HG02623 (cell line): ENCODE data around the gene GNG2.
A peak's percentile ranks its signal among the peaks of the same experiment; 100 is the strongest.

ENCODE experiments used
- ATAC-seq: cut with Tn5 transposase; IDR thresholded peaks from one replicate; pipeline ENCODE4 v1.9.1; 2021; ENCODE audit warnings: moderate library complexity; ENCODE audit not compliant: unreplicated experiment

The GNG2 gene

DNA sequence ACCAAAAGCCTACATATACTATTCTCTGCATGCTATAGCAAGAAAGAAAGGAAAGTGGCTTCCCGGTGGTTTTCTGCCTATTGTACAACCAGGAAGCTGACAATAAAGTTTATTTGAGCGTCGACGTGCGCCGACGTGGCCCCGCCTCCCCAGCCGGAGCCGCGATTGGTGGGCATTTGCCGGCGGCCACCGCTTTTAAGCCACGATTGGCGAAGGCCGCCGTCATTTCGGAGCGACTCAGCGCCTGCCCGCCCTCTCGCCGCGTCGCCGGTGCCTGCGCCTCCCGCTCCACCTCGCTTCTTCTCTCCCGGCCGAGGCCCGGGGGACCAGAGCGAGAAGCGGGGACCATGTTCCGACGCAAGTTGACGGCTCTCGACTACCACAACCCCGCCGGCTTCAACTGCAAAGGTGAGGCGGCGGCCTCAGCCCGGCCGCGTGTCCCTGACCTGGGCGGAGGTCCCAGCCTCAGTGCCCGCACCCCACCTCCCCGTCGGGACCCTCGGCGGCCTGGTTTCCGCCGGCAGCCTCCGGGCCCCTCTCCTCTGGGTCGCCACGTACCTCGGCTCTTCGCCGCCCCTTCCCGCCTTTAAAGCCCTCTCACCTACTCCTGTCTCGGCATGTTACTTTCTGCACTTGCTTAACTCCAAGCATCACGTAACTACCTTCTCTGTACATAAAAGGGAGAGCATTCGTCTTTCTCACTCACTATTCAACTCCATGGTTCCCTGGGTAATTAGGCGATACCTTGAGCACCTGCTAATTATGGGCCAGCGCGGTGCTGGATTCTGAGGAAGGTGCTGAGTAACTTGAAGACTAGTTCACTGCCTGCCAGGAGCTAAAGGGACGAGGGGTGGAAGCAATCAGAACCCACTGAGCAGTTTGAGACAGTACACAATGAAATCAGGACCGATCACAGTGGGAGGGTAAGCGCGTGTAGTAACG, 129.2 kb downstream of the GNG2 start, which contains the start of gene RTRAF:
TSS of gene RTRAF (plus strand) at position 254 of the 942 bp plus-strand sequence. CDS start at position 348, 94 bp downstream.
- peak; percentile 95 for ATAC-seq

DNA sequence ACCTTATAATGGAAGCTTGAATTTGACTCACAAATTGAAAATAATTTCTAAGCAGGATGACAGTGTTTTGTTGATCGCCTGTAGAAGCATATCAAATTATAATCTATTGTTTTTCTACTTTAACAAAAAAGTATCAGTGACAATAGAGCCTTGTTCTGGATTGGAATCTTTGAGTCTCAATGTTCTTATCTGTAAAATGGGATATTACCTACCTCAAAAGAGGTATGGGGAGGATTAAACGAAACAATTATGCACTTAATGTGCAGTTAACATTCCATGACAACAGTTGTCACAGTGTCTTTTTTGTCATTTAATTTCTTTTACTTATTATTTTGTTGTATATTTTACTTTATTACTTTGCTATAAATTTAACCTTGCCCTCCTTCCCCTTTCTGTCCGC, 130.1 kb downstream of the GNG2 start:
- ATAC-seq, result no peak

DNA sequence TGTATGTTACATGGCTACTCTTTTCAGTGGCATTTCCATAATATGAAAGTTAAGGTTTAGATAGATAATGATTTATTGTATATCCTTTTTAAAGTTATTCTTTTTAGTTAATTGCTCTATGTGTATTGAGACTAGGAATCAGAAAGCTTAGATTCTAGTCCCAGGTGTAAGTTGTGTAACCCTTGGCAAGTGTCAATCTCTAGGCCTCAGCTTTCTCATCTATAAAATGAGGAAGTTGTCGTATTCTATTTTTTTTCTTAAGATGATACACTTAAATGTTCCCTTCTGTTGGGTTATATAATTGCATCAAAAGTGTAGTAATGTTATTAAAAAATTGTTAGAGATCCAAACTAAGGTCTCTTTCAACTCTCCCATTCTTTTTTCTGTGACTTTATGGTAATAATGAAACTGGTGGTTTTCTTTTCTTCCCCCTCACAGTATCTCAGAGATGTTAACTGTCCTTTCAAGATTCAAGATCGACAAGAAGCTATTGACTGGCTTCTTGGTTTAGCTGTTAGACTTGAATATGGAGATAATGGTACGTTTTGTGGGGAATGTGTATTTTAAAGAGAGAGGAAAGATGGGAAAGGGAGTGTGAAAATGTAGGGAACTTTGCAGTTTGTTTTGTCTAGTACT, 133.0 kb downstream of the GNG2 start:
- ATAC-seq, result no peak

DNA sequence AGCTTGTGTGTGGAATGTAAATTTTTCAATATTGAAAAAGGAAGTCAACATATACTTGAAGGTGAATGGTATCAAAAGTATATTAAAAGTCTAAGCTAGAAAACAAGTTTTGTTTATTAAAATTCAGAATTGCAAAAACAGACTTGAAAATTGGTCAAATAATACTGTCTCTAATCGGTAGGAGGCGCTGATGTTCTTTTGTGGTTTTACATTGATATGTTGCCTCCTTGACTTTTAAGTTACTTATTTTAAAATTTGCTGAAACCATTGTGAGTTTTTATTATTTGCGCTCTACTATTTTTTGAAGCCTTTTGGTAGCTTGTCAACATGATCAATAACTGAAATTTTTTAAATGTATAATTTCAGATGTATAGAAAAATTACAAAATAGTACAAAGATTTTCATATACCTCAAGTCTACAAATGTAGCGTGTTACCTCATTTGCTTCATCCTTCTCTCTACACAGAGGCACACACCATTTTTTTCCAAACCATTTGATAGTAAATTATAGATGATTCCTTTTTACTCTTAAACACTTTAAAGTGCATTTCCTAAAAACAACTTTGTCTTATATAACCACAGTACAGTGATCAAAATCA, 135.8 kb downstream of the GNG2 start:
- ATAC-seq, result no peak

DNA sequence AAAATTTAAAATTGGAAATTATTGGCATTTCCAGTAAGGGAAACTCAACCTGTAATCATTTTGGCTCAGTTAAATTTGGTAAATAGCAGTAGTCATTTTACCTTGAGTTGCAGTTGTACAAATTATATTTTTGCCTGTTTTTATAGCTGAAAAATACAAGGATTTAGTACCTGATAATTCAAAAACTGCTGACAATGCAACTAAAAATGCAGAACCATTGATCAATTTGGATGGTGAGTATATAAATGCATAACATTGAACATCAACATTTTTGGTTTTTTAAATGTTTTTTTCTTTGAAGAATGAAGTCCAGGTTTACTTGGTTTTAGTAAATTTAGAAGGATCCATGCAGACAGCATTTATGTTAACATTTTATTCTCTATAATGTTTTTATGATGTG, 137.9 kb downstream of the GNG2 start:
- no peak for ATAC-seq

DNA sequence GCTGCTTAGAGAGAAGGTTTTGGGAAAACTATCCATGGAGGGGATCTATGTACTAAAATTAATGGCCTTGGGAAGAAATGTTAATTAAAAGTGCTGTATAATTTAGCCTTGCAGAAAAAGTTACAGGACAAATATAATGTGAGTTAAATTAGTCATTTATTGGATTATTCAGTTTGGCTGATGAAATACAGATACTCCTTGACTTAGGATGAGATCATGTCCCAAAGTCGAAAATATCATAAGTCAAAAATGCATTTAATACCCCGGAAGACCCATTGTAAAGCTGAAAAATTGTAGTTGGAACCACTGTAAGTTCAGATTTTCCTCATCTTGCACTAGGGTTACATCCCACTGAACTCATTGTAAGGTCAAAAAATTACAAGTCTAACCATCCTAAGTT, 138.7 kb downstream of the GNG2 start:
- no peak for ATAC-seq

DNA sequence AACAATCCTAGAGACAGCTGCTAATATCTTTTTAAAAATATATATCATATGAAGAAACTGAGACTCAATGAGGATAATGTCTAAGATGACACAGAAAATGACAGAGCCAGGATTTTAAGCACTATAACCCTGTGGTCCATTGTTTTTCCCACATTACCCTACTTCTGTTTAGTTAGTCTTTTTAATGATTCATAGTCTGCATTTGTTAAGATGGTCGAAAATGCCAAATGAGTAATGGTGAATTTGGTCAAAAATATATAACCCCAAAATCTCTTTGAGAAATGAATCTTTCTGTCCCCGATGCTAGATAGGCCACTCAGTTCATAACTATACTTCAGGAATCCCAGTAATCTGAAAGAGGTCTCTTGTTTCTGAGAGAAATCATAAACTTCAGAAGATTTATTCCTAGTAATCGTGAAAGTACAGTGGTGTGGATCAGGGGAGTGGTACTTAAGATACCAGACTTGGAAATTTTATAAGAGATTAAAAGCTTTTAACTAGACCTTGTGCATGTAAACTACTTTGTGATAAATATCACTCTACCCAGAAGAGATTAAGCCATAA, 139.7 kb downstream of the GNG2 start:
- ATAC-seq, result no peak

DNA sequence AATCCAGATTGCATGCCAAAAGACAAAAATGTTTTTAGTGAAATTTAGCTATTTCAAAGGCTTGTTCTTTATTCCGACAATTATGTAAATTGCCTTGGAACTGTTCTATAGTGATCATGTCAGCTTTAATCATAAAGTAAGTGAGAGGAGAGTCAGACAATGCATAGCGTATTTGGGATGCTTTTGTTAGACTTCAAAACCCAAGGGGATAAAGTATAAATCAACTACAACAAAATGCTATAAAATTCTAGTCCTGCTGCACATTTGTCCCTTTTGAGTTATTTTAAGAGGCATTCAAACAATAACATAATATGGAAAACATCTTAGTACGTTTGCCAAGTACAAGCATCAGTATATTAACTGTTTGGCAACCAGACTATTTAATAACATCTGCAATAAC, 140.3 kb downstream of the GNG2 start:
- no peak for ATAC-seq

DNA sequence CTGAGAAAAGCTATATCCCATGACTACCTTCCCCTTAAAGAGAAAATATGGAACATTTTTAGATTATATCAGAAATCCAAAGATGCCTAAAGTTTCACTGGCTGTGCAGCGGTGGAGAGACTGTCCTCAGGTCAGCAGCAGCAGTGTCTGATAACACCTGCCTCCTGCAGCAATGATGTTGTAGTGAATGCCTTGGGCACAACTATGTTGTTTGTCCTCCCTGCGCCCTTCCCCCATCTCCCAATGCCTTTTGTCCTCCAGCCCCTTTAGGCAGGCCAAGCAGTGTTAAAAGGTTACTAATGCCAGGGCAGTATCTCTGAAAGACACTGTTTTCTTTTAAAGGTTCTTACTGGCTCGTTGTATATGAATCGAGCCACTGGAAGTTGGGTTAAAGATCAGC, 142.1 kb downstream of the GNG2 start:
- no peak for ATAC-seq

DNA sequence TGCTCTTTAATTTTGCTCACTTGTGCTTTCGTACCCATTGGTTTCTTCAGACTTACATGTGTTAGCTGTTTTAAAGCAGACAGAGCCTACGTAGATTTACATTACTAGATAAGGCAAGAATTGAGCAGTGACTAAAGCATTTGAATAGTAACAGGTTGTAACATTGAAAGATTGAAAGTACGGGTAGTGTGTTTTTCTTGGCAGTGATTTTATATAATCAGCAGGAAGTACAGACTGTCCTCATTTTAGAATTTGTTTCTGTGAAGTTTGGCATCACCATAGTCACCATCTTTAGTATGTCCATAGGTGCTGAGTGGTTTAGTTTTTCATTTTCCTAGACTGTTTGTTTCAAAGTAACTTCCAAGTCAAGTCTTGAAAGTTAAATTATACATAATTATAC, 142.9 kb downstream of the GNG2 start:
- no peak for ATAC-seq

DNA sequence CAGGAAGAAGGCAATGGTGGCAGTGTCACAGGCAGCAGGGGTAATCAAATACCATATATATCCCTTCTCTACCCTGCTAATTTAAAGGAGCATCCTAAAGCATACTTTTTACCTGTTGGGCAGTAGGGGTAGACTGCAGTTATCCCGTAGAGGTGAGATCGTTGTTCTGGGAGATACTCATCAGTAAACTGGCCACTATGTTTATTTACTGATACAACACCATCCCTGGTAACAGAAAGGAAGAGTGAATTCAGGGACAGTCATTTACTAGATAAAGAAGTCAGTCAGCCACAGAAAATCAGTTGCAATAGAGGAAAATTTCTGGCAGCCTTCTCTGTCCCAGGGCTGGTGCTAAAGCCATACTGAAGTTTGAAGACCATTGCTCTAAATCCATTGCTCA, 145.2 kb downstream of the GNG2 start:
- no peak for ATAC-seq

DNA sequence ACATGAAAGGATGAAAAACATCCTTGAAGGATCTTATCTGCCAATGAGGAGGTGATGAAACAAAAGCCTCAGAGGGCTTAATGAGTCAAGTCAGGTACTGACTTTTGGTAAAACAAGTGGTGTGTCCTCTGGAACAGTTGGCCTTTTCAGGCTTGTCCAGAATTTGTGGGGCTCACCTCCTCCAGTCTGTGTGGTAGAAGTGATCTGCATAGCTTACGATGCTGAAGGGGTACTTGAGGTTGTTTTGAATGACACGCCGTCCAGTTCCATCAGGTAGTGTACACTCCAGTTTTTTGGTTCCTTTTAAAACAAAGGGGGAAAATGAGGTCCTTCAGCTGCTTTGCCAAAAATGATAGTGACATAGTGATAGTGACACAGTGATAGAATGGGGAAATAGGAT, 145.9 kb downstream of the GNG2 start:
- no peak for ATAC-seq

DNA sequence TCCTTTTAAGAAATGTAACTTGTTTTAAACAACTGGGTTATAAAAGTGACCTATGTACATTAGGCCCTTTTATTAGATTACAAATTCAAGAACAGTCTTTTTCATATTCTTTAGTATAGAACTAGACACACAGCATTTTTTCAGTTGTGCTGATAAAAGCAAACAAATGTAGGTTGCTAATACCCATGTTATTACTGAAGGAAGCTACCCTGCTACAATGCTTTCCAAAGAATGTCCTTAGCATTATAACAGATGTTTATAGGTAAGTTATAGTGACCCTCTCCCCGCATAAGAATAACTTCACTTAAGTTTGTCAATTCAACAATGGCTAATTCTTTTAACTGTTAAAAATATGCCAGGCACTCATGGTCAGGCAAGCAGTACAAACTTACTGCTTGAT, 146.8 kb downstream of the GNG2 start:
- ATAC-seq, result no peak

DNA sequence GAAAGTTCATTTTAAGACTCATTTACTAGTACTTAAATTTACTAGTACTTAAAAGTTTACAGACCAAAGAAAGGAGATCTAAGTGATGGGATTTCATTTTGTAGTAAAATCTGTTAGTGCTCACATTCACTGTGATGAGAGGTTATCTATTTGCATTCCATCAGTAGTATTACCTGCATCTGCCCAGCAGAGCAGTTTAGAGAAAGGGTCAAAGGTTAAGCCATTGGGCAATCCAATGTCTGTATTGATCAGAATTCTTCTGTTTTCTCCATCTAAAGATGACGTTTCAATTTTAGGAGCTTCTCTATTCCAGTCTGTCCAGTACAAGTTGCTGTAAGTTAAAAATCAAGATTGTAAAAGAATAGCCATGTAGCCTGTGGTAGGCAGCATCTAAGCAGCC, 147.2 kb downstream of the GNG2 start:
- no peak for ATAC-seq

DNA sequence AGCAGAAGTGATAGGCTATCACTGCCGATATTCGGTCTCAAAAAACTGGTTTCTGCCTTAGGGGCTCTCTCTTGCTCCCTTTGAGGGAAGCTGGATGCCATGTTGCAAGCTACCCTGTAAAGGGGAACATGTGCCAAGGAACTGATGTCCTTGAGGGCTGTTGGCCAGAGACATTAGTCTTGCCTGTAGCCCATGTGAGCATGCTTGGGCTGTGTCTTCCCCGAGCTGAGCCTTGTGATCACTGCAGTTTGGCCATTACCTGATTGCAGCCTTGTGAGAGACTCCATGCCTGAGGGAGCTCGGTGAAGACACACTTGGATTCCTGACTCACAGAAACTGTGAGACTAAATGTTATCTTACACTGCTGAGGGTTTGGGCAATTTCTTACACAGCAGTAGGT, 147.7 kb downstream of the GNG2 start:
- ATAC-seq, result no peak

DNA sequence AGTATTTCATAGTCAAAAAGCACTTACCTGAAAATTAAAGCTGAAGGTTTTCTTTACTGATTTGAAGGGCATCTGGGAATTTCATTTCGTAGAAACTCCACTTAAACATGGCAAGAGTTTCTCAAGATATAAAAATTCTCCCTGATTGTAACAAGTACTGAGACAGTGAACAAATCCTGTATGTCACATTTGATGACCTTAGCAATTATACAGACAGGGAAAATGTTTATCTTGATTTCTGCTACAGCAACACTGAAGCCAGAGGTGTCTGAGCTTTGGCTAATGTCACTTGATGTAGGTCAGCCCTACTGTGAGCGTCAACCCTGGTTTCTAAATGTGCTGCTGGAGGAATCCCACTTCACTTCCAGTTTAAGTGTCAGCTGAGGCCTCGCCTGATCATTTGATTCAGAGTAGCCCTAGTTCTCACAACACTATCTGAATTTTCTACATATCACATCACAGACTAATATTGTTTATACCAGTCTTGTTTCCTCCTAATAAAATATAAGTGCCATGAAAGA, 149.8 kb downstream of the GNG2 start:
- ATAC-seq, result no peak

DNA sequence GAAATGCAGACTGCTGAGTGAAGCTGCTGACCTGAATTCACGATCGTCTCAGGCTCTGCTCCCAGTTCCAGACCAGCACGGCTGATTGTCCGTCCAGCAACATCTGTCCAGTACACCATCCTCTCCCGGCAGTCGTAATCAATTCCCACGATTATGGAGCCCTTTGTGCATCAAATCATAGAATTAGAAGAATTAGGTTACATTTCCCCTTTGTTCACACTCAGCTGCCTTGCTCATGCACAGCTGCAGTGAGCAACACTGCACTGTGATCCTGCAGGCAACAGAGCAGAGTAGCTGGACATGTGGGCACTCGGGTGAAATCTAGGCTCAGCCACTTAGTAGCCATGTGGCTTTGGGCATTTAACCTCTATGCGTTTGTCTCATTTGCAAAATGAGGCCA, 151.1 kb downstream of the GNG2 start:
- no peak for ATAC-seq

DNA sequence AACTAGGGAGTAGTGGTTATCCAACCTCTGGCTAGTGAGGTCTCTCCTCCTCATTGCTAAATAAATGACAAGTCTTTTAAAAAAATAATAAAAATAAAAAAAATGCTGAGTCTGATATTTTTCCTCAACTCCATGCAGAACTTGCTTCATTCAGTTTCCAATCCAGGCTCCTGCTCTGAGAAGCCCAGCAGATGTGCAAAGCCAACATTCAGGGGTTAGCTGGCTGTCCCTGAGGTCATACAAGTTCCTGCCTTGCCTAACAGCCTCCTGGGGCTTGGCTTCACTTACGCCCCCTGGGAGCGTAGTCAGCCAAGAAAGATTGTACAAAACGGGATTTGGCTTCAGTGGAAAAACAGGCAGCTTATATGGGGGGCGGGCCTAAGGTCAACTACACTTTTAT, 152.2 kb downstream of the GNG2 start:
- ATAC-seq, result no peak

DNA sequence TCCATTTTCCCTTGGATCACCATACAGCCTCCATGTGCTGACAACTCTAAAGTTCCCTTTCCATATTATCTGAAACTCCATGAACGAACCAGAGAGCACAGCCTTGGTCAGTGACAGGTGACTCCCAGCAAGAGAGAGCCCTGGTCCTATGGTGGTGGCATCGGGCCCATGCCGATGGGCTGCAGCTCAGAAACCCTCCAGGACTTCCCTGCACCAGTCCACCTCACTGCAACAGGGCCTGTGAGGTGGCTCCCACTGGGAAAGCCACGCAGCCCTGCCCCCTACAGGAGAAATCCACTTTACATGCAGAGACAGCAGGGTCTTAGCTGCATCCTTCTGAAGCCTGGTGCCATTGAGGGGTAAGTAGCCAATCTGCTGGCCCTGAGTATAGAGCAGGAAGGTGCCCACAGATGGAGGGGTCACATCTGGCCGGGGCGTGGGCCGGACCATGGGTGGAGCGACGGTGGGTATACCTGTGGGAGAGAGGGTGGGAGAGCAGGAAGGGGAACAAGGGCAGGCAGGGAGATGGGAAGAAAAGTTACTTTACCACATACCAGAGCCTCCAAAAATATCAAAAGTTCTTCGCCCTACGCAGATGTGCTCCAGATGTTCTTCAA, 153.7 kb downstream of the GNG2 start:
- no peak for ATAC-seq

DNA sequence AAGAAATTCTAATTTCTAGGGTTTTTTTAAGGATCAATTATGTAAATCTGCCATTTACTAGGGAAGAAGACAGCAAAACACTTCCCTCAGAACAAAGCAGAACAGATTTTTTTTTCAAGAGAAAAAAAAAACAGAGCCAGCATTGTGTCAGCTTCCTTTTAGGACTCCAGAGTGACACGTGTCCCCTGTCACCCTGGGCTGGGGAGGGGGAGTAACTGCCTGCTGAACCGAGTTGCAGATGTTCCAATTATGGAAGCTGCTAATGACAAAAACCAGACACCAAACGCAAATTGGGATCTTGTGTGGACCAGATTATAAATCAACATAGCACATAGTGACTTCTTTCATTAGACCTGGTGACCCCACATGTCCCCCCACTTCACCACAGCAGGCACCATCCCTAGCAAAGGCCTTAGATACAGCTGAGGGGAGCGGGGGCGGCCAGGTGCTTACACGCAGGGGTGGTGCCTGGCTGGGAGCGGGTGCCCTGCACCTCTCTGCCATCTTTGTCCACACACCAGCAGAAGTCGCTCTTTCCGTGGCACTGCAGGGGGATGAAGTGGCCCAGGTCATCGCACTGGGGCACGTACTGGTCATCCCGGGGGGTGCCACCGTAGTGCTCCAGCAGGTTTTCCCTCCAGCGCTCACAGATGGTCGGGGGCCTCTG, 154.3 kb downstream of the GNG2 start:
- ATAC-seq, result no peak
